ENCODE results near the gene RBPMS2.

DNA sequence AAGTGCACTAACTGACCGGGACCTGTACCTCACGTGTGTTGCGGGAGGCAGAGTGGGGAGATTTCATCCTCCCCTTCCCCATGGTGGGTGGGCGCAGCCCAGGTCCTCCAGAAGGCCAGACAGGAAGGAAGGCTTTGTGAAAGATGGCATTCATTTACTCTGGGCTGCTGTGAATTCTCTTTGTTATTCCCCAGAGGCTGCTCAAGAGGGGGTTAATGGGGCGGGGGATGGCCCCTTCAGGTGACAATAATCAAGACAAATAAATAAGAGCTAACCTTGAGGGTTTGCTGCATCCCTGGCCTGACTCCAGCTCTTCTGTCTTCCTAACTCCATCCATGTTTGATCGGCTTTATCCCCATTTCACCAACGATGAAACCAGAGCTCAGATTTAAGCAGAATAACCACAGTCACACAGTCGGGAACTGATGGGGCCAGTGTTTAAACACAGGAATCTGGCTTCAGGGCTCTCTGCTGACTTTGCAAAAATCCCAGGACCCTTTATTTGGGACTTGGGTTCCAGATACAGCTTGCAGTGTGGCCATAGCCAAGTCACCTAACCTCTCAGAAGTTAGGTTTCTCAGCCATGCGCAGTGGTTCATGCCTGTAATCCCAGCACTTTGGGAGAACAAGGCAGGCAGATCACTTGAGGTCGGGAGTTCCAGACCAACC is 33.5 kb upstream of the RBPMS2 start:
- TF ChIP-seq POLR2A (IDR thresholded peaks at IDR 0.05; ENCODE audit: low read length) (no peak), GATA1 (IDR thresholded peaks at IDR 0.05; ENCODE audit: low read depth, low read length) (no peak)

Data from erythroblast (primary cell).